H9 (cell line): ENCODE measurements around the gene KCNIP4. TPM values are rescaled to one million over a fixed set of nuclear protein-coding genes. Genes with fewer than 3 reads are reported as not detected.

Source experiments
- DNase-seq: peaks from one replicate; pipeline ENCODE4 v3.0.0-alpha.2; 2017
- H2AFZ ChIP-seq: one replicate; pipeline ENCODE4 v1.6.1; 2013; ENCODE audit warnings: mild to moderate bottlenecking, low read length, control low read depth, moderate library complexity
- H2AK5ac ChIP-seq: 2 replicates; pipeline ENCODE4 v1.6.1; 2013; ENCODE audit warnings: low read length, control low read depth, mixed read lengths; ENCODE audit not compliant: insufficient read length
- H2BK120ac ChIP-seq: one replicate; pipeline ENCODE4 v1.6.1; 2013; ENCODE audit warnings: low read depth, mild to moderate bottlenecking, low read length, control low read depth, inconsistent platforms; ENCODE audit not compliant: poor library complexity, severe bottlenecking
- H2BK12ac ChIP-seq: 2 replicates; pipeline ENCODE4 v1.6.1; 2013; ENCODE audit warnings: low read length, control low read depth, mixed read lengths, low read depth; ENCODE audit not compliant: insufficient read length
- H2BK15ac ChIP-seq: 2 replicates; pipeline ENCODE4 v1.6.1; 2013; ENCODE audit warnings: low read depth, low read length, control low read depth
- H2BK20ac ChIP-seq: one replicate; pipeline ENCODE4 v1.6.1; 2013; ENCODE audit warnings: low read depth, mild to moderate bottlenecking, low read length, control low read depth, inconsistent platforms; ENCODE audit not compliant: poor library complexity, severe bottlenecking
- H2BK5ac ChIP-seq: 2 replicates; pipeline ENCODE4 v1.6.1; 2013; ENCODE audit warnings: low read length, control low read depth, mixed read lengths; ENCODE audit not compliant: insufficient read length
- H3K14ac ChIP-seq: 2 replicates; pipeline ENCODE4 v1.6.1; 2013; ENCODE audit warnings: low read length, control low read depth; ENCODE audit not compliant: insufficient read depth
- H3K18ac ChIP-seq: 2 replicates; pipeline ENCODE4 v1.6.1; 2013; ENCODE audit warnings: low read depth, mild to moderate bottlenecking, mixed read lengths, low read length, control low read depth; ENCODE audit not compliant: insufficient read length
- H3K23ac ChIP-seq: 2 replicates; pipeline ENCODE4 v1.6.1; 2013; ENCODE audit warnings: low read length, control low read depth, mixed read lengths, low read depth; ENCODE audit not compliant: insufficient read length
- H3K23me2 ChIP-seq: 2 replicates; pipeline ENCODE4 v1.6.1; 2013; ENCODE audit warnings: low read depth, mild to moderate bottlenecking, mixed read lengths, low read length, control low read depth; ENCODE audit not compliant: insufficient read length, poor library complexity, severe bottlenecking
- H3K27ac ChIP-seq: 2 replicates; pipeline ENCODE4 v1.5.1; 2013; ENCODE audit warnings: low read length, control low read depth, mixed read lengths, low read depth; ENCODE audit not compliant: insufficient read length
- H3K27me3 ChIP-seq: 2 replicates; pipeline ENCODE4 v1.6.1; 2013; ENCODE audit warnings: low read length, control low read depth, inconsistent platforms; ENCODE audit not compliant: insufficient read depth
- H3K4ac ChIP-seq: 2 replicates; pipeline ENCODE4 v1.6.1; 2013; ENCODE audit warnings: low read depth, mild to moderate bottlenecking, control low read depth, inconsistent platforms, low read length, moderate library complexity
- H3K4me1 ChIP-seq: 2 replicates; pipeline ENCODE4 v1.6.1; 2013; ENCODE audit warnings: low read length, control low read depth, inconsistent platforms; ENCODE audit not compliant: insufficient read depth
- H3K4me2 ChIP-seq: 2 replicates; pipeline ENCODE4 v1.6.1; 2013; ENCODE audit warnings: low read length, control low read depth, mixed read lengths; ENCODE audit not compliant: insufficient read length, insufficient read depth
- H3K56ac ChIP-seq: 2 replicates; pipeline ENCODE4 v1.6.1; 2013; ENCODE audit warnings: low read depth, mild to moderate bottlenecking, mixed read lengths, low read length, control low read depth; ENCODE audit not compliant: insufficient read length
- H3K79me1 ChIP-seq: 2 replicates; pipeline ENCODE4 v1.6.1; 2013; ENCODE audit warnings: low read depth, mild to moderate bottlenecking, moderate library complexity, low read length, control low read depth, inconsistent platforms; ENCODE audit not compliant: insufficient read depth, poor library complexity, severe bottlenecking
- H3K79me2 ChIP-seq: 2 replicates; pipeline ENCODE4 v1.6.1; 2013; ENCODE audit warnings: low read length, control low read depth, inconsistent platforms; ENCODE audit not compliant: insufficient read depth
- H3K9ac ChIP-seq: 2 replicates; pipeline ENCODE4 v1.6.1; 2013; ENCODE audit warnings: low read length, control low read depth, mixed read lengths; ENCODE audit not compliant: insufficient read length; ENCODE audit errors: extremely low read depth
- H3K9me3 ChIP-seq: one replicate; pipeline ENCODE4 v1.6.1; 2013; ENCODE audit warnings: low read depth, low read length, inconsistent platforms; ENCODE audit not compliant: control insufficient read depth
- H3T11ph ChIP-seq: one replicate; pipeline ENCODE4 v1.6.1; 2013; ENCODE audit warnings: mild to moderate bottlenecking, low read length, control low read depth, inconsistent platforms
- H4K20me1 ChIP-seq: one replicate; pipeline ENCODE4 v1.6.1; 2013; ENCODE audit not compliant: control insufficient read depth, insufficient read length, insufficient read depth
- H4K5ac ChIP-seq: 2 replicates; pipeline ENCODE4 v1.6.1; 2013; ENCODE audit warnings: low read depth, mild to moderate bottlenecking, mixed read lengths, low read length, control low read depth; ENCODE audit not compliant: insufficient read length
- H4K8ac ChIP-seq: replicated peaks from 2 replicates; pipeline ENCODE4 v1.6.1; 2013; ENCODE audit warnings: low read length, control low read depth, mixed read lengths, low read depth; ENCODE audit not compliant: insufficient read length
- H4K91ac ChIP-seq: 2 replicates; pipeline ENCODE4 v1.6.1; 2013; ENCODE audit warnings: low read depth, mild to moderate bottlenecking, moderate library complexity, mixed read lengths, low read length, control low read depth; ENCODE audit not compliant: insufficient read length
- H3K27ac Mint-ChIP-seq, 3 experiments: 2 replicates in 2 of 3; 3 replicates in 1 of 3; pipeline ENCODE4 v1.8.0; 2020 to 2021; ENCODE audit warnings: mixed read lengths in 3 of 3, mild to moderate bottlenecking in 1 of 3, moderate library complexity in 1 of 3
- H3K27me3 Mint-ChIP-seq: 2 replicates; pipeline ENCODE4 v1.8.0; 2021; ENCODE audit warnings: low read depth, mild to moderate bottlenecking, moderate library complexity, mixed read lengths
- H3K36me3 Mint-ChIP-seq, 3 experiments: 2 replicates in 2 of 3; 3 replicates in 1 of 3; pipeline ENCODE4 v1.8.0; 2020 to 2021; ENCODE audit warnings: low read depth in 3 of 3, mixed read lengths in 3 of 3; ENCODE audit not compliant: insufficient read depth in 1 of 3
- H3K4me1 Mint-ChIP-seq, 2 experiments: 2 replicates each; pipeline ENCODE4 v1.8.0; 2020; ENCODE audit warnings: mixed read lengths in 2 of 2
- H3K4me3 Mint-ChIP-seq, 2 experiments: 2 replicates in 1 of 2; 3 replicates in 1 of 2; pipeline ENCODE4 v1.8.0; 2020 to 2021; ENCODE audit warnings: mild to moderate bottlenecking in 2 of 2, mixed read lengths in 2 of 2, moderate library complexity in 1 of 2
- H3K9me3 Mint-ChIP-seq, 2 experiments: 2 replicates in 1 of 2; 3 replicates in 1 of 2; pipeline ENCODE4 v1.8.0; 2020; ENCODE audit warnings: mild to moderate bottlenecking in 2 of 2, mixed read lengths in 2 of 2, moderate library complexity in 1 of 2
- WGBS: extraction: QIAGEN DNeasy Blood & Tissue Kit; methylation state at CpG from one replicate; pipeline ENCODE4 v1.1.7; 2013; ENCODE audit warnings: missing lambda C conversion rate, low lambda C conversion rate, mixed read lengths; ENCODE audit not compliant: insufficient read length; ENCODE audit errors: extremely low coverage; 5-methylcytosine and 5-hydroxymethylcytosine counted together
- total RNA-seq: library from RNA; stranded (reverse); gene quantifications from 2 replicates; pipeline ENCODE4 v1.2.1, GENCODE V29; 2021
- TF ChIP-seq, protein P1 (sequence below): fragments of 200-600 bp; sonication (generic); conservative IDR thresholded peaks from 3 replicates; pipeline ENCODE4 v1.8.0; 2021; ENCODE audit warnings: antibody characterized with exemption, mild to moderate bottlenecking

Gene KCNIP4
- total RNA-seq, 1 experiment from 2014 or later = not detected

DNA sequence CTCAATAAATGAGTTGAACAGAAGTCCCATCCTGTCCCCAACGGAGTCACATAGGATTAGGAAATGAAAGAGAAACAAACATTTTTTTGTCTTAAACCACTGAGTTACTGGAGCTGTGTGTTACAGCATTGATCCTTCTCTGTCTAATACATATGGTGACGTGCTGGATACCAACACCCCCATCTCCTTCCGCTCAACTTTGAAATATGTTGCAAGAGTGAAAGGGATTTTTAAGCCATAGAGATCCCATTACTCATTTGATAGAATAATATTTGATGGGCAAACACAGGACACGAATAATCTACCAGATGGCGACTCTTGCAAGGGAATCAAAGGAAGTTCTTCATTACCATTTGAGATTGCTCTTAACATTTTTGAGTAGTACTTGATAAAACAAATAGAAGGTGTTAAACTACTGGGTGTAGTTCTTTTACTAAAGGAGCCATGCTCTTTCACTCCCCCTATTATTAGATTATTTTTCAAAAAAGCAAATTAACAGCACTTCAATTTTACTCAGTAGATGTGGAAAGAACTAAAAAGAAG lies 1107.9 kb downstream of the KCNIP4 start:
- H3K27ac Mint-ChIP-seq = no peak overlapping the region
- no CpG with 5 or more reads among the region's 5 CpGs for WGBS
- TF ChIP-seq, protein P1, sequence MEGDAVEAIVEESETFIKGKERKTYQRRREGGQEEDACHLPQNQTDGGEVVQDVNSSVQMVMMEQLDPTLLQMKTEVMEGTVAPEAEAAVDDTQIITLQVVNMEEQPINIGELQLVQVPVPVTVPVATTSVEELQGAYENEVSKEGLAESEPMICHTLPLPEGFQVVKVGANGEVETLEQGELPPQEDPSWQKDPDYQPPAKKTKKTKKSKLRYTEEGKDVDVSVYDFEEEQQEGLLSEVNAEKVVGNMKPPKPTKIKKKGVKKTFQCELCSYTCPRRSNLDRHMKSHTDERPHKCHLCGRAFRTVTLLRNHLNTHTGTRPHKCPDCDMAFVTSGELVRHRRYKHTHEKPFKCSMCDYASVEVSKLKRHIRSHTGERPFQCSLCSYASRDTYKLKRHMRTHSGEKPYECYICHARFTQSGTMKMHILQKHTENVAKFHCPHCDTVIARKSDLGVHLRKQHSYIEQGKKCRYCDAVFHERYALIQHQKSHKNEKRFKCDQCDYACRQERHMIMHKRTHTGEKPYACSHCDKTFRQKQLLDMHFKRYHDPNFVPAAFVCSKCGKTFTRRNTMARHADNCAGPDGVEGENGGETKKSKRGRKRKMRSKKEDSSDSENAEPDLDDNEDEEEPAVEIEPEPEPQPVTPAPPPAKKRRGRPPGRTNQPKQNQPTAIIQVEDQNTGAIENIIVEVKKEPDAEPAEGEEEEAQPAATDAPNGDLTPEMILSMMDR = no peak

More for the DNA sequence above, 1107.9 kb downstream of the KCNIP4 start:
- Histone ChIP-seq H2BK20ac (no peak overlapping the region), H2AFZ (no peak overlapping the region), H3K79me2 (no peaks in the 10 kb centered on the region), H3K23me2 (no peaks in the 10 kb centered on the region), H3K9ac (no peak overlapping the region), H3K4me1 (no peaks in the 10 kb centered on the region), H3K4me2 (no peak overlapping the region), H2BK5ac (no peak overlapping the region), H2BK120ac (no peak overlapping the region), H2AK5ac (no peak overlapping the region), H3K14ac (no peak overlapping the region), H2BK12ac (no peak overlapping the region), H4K8ac (no peak overlapping the region), H3K27ac (no peak overlapping the region), H4K91ac (no peak overlapping the region), H3K18ac (no peak overlapping the region), H3K23ac (no peak overlapping the region), H3K9me3 (no peaks in the 10 kb centered on the region), H3K56ac (no peak overlapping the region), H4K5ac (no peak overlapping the region), H4K20me1 (no peaks in the 10 kb centered on the region), H3K4ac (no peak overlapping the region), H3T11ph (no peak overlapping the region), H3K27me3 (no peaks in the 10 kb centered on the region), H2BK15ac (no peak overlapping the region), H3K79me1 (no peaks in the 10 kb centered on the region)
- H3K9me3 Mint-ChIP-seq = no peaks in the 10 kb centered on the region
- no peak for DNase-seq
- H3K4me3 Mint-ChIP-seq = no peak overlapping the region
- no peaks in the 10 kb centered on the region for H3K36me3 Mint-ChIP-seq
- peaks cover 0 to 6% of the 10 kb centered on the region in 2 experiments; a peak in 2 of 4 replicates for H3K4me1 Mint-ChIP-seq
- no peaks in the 10 kb centered on the region for H3K27me3 Mint-ChIP-seq
